Mammary epithelial cell (primary cell): ENCODE results near the gene RBMS3.

Experiments used
- CTCF ChIP-seq, 2 donors: IDR thresholded peaks in 1 of 2; conservative IDR thresholded peaks in 1 of 2; 2 replicates each; pipeline ENCODE4 v1.5.1; 2011 to 2012; ENCODE audit warnings: inconsistent platforms in 2 of 2, low read length in 2 of 2, mild to moderate bottlenecking in 2 of 2, control low read depth in 1 of 2, low read depth in 1 of 2; ENCODE audit not compliant: insufficient read depth in 1 of 2; ENCODE audit errors: extremely low read depth in 1 of 2
- EZH2 ChIP-seq: IDR thresholded peaks from 2 replicates; pipeline ENCODE4 v1.6.1; 2012; ENCODE audit warnings: low read length, inconsistent platforms, borderline replicate concordance

- no peak for TF ChIP-seq CTCF (conservative IDR thresholded peaks at IDR 0.05 in 1 of 2, IDR thresholded peaks at IDR 0.05 in 1 of 2; ENCODE audit: extremely low read depth in 1 of 2, insufficient read depth in 1 of 2, low read depth in 1 of 2, low read length in 2 of 2)
- no peak for TF ChIP-seq EZH2
These were observed 303.0 kb downstream of the RBMS3 start for GRCh38 chr3:29583861-29584260.
